Mucosa of rectum (tissue), 2 donors: Measurements from ENCODE around the gene CEP104.

Experiments used
- H3K27ac ChIP-seq, 2 donors: one replicate each; pipeline ENCODE4 v1.7.0; 2013; ENCODE audit warnings: inconsistent platforms in 2 of 2, low read depth in 2 of 2, low read length in 2 of 2
- H3K27me3 ChIP-seq, 2 donors: one replicate each; pipeline ENCODE4 v1.7.0; 2013; ENCODE audit warnings: low read length in 2 of 2; ENCODE audit not compliant: control insufficient read depth in 2 of 2, insufficient read depth in 2 of 2
- H3K36me3 ChIP-seq, 2 donors: one replicate each; pipeline ENCODE4 v1.7.0; 2013; ENCODE audit warnings: low read length in 2 of 2; ENCODE audit not compliant: control insufficient read depth in 2 of 2, insufficient read depth in 2 of 2
- H3K4me1 ChIP-seq, 2 donors: one replicate each; pipeline ENCODE4 v1.7.0; 2013; ENCODE audit warnings: low read length in 2 of 2, mild to moderate bottlenecking in 1 of 2; ENCODE audit not compliant: control insufficient read depth in 2 of 2, insufficient read depth in 2 of 2
- H3K4me3 ChIP-seq, 2 donors: one replicate each; pipeline ENCODE4 v1.7.0; 2013; ENCODE audit warnings: low read length in 2 of 2
- H3K9ac ChIP-seq, 2 donors: one replicate each; pipeline ENCODE4 v1.7.0; 2013; ENCODE audit warnings: low read length in 2 of 2, low read depth in 1 of 2, mild to moderate bottlenecking in 1 of 2
- H3K9me3 ChIP-seq, 2 donors: one replicate each; pipeline ENCODE4 v1.7.0; 2013; ENCODE audit warnings: low read length in 2 of 2; ENCODE audit not compliant: control insufficient read depth in 2 of 2
- donor health status: healthy.
- donor health status: Normal muscosa, but diverticular disease.

Gene CEP104

DNA sequence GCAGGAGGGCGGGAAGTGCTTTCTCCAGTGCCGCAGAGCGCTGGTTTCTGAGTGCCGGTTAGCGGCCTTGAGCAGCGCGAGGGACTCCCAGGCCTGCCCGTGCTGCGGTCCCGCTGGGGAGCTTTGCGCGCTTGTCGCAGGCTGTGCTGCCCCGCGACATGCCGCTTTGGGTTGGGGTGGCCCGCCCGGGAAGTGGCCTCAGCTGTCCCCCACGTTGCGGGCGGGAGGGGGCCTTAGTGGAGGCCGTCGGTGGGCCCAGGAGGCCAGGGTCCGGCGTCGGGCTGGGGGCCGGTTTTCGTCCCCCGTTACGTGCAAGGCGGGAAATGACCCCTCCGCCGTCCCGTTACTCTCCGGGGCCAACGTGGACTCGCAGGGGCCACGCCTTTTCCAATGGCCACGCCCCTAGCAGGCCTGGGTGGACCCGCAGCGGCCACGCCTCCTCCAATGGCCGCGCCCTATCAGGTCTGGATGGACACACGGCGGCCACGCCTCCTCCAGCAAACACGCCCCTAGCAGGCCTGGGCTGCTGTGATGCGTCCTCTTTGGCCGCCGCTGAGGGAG lies 44.0 kb upstream of the CEP104 start:
- Histone ChIP-seq H3K36me3 (no peaks in the 10 kb centered on the region), H3K4me1 (peaks cover 6 to 13% of the 10 kb centered on the region in 2 donors), H3K9ac (peak overlapping the region; percentile 63 to 89), H3K27ac (peak overlapping the region; percentile 96 to 97), H3K27me3 (no peaks in the 10 kb centered on the region), H3K9me3 (no peaks in the 10 kb centered on the region), H3K4me3 (peak overlapping the region; percentile 88 to 96)

DNA sequence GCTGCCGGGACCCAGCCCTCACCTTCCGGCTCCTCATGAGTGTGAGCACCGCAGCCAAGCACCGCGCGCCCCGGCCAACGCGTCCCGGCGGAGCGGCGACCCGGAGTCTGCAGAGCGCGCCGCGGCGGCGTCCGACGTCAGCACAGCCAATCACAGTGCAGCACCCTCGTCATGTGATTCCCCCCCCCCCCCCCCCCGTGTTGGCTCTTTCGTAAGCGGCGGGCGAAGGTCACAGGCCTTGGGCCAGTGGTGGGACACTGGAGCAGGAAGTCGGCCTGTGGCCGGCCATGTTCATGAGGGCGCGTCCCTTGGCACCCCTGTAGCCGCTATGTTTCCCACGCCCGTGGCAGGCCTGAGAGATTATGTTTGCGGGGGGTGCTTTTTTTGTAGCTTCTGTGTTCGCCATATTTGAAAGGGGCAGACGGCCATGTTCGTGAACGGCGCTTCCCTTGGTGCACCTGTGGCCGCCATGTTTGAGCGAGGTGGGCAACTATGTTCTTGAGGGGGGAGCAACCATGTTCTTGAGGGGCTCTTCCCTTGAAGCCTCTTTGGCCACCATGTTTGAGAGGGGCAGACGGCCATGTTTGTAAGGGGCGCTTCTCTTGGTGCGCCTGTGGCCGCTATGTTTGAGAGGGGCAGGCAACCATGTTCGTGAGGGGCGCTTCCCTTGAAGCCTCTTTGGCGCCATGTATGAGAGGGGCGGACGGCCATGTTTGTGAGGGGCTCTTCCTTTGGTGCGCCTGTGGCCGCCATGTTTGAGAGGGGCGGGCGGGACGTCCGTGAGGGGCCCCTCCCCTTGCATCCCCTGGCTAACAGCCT lies 43.3 kb upstream of the CEP104 start, which contains the start of gene C1orf174:
Gene C1orf174, minus strand, starts transcription at position 123 of the 819 bp plus-strand sequence. Its CDS starts 86 bp downstream, at position 37.
- Histone ChIP-seq H3K4me3 (peak within 1 kb of the TSS; percentile 88 to 96), H3K9me3 (no peaks in the 10 kb centered on the region), H3K27ac (peak within 1 kb of the TSS; percentile 96 to 97), H3K9ac (peak within 1 kb of the TSS; percentile 64 to 89), H3K36me3 (peaks cover 0 to 2% of the 10 kb centered on the region in 2 donors), H3K4me1 (peaks cover 6 to 13% of the 10 kb centered on the region in 2 donors), H3K27me3 (no peaks in the 10 kb centered on the region)

DNA sequence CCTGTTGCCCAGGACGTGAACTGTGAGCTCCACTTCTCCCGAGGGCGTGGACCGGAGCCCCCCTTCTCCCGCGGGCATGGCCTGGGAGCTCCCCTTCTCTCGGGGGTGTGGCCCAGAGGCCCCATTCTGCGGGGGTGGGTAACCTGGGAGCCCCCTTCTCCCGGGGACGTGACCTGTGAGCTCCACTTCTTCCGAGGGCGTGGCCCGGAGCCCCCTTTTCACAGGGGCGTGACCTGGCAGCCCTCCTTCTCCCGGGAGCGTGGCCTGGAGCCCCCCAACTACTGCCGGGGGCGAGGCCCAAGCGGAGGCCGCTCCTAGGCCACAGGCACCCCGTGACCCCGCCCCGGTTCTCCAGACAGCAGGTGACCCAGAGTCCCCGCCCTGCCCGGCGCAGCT lies 42.7 kb upstream of the CEP104 start:
- no peaks in the 10 kb centered on the region for H3K9me3 ChIP-seq
- no peaks in the 10 kb centered on the region for H3K27me3 ChIP-seq
- peak overlapping the region; percentile 96 to 97 for H3K27ac ChIP-seq
- peaks cover 6 to 13% of the 10 kb centered on the region in 2 donors for H3K4me1 ChIP-seq
- H3K36me3 ChIP-seq: peaks cover 0 to 5% of the 10 kb centered on the region in 2 donors
- H3K4me3 ChIP-seq: peak overlapping the region; percentile 85 to 96
- H3K9ac ChIP-seq: peak overlapping the region; percentile 64 to 89

DNA sequence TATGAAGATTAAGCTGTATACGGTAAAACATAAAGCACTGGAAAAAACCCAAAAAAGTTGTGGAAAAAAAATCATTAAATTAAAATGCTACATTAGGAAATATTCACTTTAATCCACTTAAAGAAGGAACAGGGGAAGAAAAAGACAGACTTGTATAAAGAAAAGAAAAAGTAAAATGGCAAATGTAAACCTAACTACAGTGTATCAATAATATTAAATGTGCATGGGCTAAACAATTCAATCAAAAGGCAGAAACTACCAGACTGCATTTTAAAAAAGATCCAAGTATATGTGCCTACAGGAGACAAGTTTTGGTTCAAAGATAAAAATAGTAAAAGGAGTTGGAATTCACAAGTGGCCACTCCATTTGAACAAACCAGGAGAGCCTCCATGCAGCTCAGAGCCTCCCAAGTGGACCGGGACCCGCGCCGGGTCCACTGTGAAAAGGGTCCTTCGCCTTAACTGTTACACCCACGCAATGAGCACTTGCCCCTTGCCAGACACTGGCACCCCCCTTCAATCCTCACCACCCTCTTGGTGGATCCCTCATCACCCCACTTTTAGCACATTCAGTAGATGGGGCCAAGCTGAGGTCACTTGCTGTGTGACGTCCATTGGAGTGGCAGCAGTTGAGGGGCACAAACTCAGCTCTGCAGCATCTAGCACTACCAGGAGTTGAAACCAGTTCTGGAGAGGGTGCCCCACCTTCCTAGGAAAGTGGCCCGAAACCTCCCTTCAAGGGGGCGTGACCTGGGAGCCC lies 42.2 kb upstream of the CEP104 start:
- H3K27ac ChIP-seq: peak overlapping the region; percentile 96 to 97
- no peaks in the 10 kb centered on the region for H3K27me3 ChIP-seq
- no peaks in the 10 kb centered on the region for H3K9me3 ChIP-seq
- peaks cover 6 to 13% of the 10 kb centered on the region in 2 donors for H3K4me1 ChIP-seq
- peaks cover 0 to 5% of the 10 kb centered on the region in 2 donors for H3K36me3 ChIP-seq
- peak overlapping the region; percentile 64 to 89 for H3K9ac ChIP-seq
- peak overlapping the region; percentile 85 to 96 for H3K4me3 ChIP-seq

DNA sequence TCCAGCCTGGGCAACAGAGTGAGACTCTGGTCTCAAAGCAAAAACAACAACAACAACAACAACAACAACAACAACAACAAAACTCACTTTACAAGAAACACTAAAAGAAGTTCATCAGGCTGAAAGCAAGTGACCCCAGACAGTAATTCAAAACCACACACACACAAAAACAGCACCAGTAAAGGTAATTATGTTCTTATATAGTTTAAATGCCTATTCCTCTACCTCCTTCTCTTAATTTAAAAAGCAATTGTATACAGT lies 41.4 kb upstream of the CEP104 start:
- Histone ChIP-seq H3K4me1 (peaks cover 4 to 13% of the 10 kb centered on the region in 2 donors), H3K9ac (no peak overlapping the region)

DNA sequence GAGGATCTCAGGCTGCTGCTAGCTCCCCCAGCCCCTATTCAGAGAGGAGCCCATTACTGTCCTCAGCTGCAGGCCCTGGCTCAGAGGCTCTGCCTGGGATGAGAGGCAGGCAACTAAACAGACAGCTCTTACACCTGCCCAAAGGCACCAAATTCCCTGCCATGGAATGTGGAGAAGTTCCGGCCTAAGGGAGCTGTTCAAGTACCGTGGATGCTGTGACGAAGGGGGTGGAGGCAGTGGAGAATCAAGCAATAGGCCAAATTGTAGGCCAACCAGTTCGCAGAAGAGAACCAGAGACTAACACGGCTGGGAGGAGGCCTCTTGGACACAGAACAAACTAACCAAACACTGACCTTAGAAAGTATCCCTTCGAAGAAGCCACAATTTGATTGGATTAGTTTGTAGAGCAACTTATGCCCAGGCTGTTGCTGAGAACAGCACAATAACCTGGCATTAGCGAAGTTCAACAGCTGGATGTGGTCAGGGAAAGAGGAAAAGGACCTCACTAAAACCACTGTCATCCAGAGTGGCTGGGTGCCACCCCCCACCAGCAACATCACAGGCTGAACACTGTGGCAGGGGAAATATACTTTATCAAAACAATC lies 39.5 kb upstream of the CEP104 start:
- no peaks in the 10 kb centered on the region for H3K9me3 ChIP-seq
- no peak overlapping the region for H3K4me3 ChIP-seq
- peaks cover 4 to 5% of the 10 kb centered on the region in 2 donors for H3K4me1 ChIP-seq
- no peaks in the 10 kb centered on the region for H3K27me3 ChIP-seq
- peaks cover 0 to 6% of the 10 kb centered on the region in 2 donors for H3K36me3 ChIP-seq
- no peak overlapping the region for H3K27ac ChIP-seq
- no peak overlapping the region for H3K9ac ChIP-seq

More for the DNA sequence above, 41.4 kb upstream of the CEP104 start:
- Histone ChIP-seq H3K27ac (no peak overlapping the region), H3K36me3 (peaks cover 0 to 5% of the 10 kb centered on the region in 2 donors), H3K27me3 (no peaks in the 10 kb centered on the region), H3K4me3 (peak overlapping the region in 1 of 2 donors; percentile 13), H3K9me3 (no peaks in the 10 kb centered on the region)

DNA sequence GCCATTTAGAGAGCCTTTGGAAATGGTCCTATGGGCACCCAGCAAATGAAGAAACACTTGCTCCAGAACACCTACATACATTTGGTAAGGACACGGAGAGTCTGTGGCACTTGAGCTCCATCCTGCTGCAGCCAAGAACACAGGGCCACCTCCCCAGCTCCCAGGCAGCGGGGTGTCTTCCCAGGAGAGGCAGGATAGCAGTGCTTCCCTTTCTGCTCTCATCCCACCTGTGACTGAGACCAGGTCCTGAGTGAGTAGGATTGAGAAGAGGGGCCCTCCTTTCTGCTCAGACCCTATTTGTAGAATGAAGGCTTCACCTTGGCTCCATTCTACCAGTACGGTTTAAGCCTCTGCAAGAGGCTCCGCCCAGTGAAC lies 38.9 kb upstream of the CEP104 start:
- H3K36me3 ChIP-seq: peaks cover 0 to 10% of the 10 kb centered on the region in 2 donors
- peaks cover 4 to 5% of the 10 kb centered on the region in 2 donors for H3K4me1 ChIP-seq
- H3K9ac ChIP-seq: no peak overlapping the region
- H3K27ac ChIP-seq: no peak overlapping the region
- H3K27me3 ChIP-seq: no peaks in the 10 kb centered on the region
- no peaks in the 10 kb centered on the region for H3K9me3 ChIP-seq
- H3K4me3 ChIP-seq: no peak overlapping the region

DNA sequence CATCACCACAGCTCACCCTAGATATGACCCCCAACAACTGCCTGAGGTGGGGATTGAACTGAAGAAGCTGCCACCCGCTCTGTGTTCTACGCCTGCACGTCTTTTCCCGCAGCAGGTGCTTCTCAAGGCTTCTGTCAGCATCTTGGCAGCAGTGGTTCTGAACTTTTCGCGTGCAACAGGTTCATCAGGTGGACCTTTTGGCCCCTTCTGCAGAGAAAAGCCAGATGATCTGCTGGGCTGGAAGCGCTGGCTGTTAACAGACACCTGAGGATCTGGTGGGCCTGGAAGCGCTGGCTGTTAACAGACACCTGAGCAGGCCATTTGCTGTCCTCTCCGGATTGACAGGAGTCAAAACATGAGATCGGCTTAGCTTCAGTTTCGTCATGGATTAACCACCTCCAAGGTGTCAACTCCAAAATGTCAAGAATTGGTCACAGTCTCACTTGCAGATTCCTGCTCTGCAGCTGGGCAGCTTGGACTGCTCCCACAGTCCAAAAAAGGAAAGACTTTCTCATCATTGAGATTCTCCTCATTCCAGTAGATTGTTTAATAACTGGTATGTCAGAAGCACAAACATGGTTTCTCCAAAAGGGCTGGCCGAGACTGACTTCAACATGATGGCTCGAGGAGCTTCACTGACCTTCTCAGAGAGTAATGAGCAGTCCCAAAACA lies 38.4 kb upstream of the CEP104 start:
- no peak overlapping the region for H3K9ac ChIP-seq
- H3K27me3 ChIP-seq: no peaks in the 10 kb centered on the region
- H3K4me3 ChIP-seq: no peak overlapping the region
- H3K36me3 ChIP-seq: peaks cover 3 to 16% of the 10 kb centered on the region in 2 donors
- peaks cover 4 to 5% of the 10 kb centered on the region in 2 donors for H3K4me1 ChIP-seq
- no peak overlapping the region for H3K27ac ChIP-seq
- H3K9me3 ChIP-seq: no peaks in the 10 kb centered on the region

DNA sequence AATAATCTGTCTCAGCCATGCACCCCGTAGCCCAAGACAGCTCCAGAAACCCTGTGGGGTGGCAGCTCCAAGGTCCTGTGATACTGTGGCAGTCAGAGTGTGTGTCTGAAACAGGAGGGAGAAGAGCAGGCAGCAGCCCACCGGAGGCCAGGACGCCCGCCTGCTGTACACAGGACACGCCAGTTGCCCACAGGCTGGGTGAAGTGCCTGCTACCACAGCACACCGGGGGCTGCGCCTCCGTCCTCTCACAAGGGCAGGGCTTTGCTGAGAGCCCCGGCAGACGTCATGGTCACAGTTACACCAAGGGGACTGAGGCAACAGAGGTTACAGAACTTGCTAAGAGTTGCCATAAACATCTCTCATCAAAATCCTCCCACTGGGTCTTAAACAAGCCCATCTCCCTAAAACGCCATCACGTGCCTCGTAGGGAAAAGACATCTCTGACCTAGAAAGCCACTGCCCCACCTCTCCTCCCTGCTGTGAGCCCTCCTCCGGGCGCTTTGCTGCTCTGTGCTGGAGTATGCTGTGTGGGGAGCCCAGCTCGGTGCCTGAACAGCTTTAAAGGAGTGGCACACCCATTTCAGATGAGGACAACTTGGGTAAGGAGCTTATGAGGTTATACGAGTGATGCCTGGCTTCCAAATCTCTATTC lies 37.7 kb upstream of the CEP104 start:
- H3K4me3 ChIP-seq: no peak overlapping the region
- H3K9ac ChIP-seq: no peak overlapping the region
- H3K36me3 ChIP-seq: peaks cover 5 to 21% of the 10 kb centered on the region in 2 donors
- H3K9me3 ChIP-seq: no peaks in the 10 kb centered on the region
- H3K27me3 ChIP-seq: no peaks in the 10 kb centered on the region
- H3K4me1 ChIP-seq: peaks cover 4 to 5% of the 10 kb centered on the region in 2 donors
- no peak overlapping the region for H3K27ac ChIP-seq
